Progenitor cell of endocrine pancreas (in vitro differentiated cells): ENCODE measurements around the gene TRPM3. TPM values are rescaled to one million over a fixed set of nuclear protein-coding genes. Genes with fewer than 3 reads are reported as not detected.

Experiments
- DNase-seq: peaks from one replicate; pipeline ENCODE4 v3.0.0; 2021; ENCODE audit warnings: low spot score; ENCODE audit not compliant: unreplicated experiment
- H3K27ac Mint-ChIP-seq: 2 replicates; pipeline ENCODE4 v1.8.0; 2021; ENCODE audit warnings: mild to moderate bottlenecking, moderate library complexity, mixed read lengths
- H3K27me3 Mint-ChIP-seq: 2 replicates; pipeline ENCODE4 v1.8.0; 2021; ENCODE audit warnings: mixed read lengths
- H3K36me3 Mint-ChIP-seq: 2 replicates; pipeline ENCODE4 v1.8.0; 2022; ENCODE audit warnings: mixed read lengths; ENCODE audit not compliant: insufficient read depth
- H3K4me1 Mint-ChIP-seq: 2 replicates; pipeline ENCODE4 v1.8.0; 2021; ENCODE audit warnings: low read depth, mixed read lengths
- H3K4me3 Mint-ChIP-seq: 2 replicates; pipeline ENCODE4 v1.8.0; 2021; ENCODE audit warnings: low read depth, mild to moderate bottlenecking, moderate library complexity, mixed read lengths
- H3K9me3 Mint-ChIP-seq: 2 replicates; pipeline ENCODE4 v1.8.0; 2021; ENCODE audit warnings: low read depth, mixed read lengths
- CTCF ChIP-seq: fragments of 200-600 bp; sonication (generic); IDR thresholded peaks from one replicate; pipeline ENCODE4 v1.5.0; 2021; ENCODE audit warnings: antibody characterized with exemption, mild to moderate bottlenecking; ENCODE audit not compliant: unreplicated experiment
- total RNA-seq: library from RNA; stranded (reverse); gene quantifications from 2 replicates; pipeline ENCODE4 v1.2.1, GENCODE V29; 2021

Gene TRPM3
- total RNA-seq, 1 donor from 2014 or later, result 1.6 TPM

GRCh38 chr9:70683841-70684240 lies 437.6 kb downstream of the TRPM3 start:
- peaks cover 2% of the 10 kb centered on the region for H3K4me1 Mint-ChIP-seq
- H3K36me3 Mint-ChIP-seq, result no peaks in the 10 kb centered on the region
- no peaks in the 10 kb centered on the region for H3K9me3 Mint-ChIP-seq
- H3K27ac Mint-ChIP-seq, result no peak overlapping the region
- H3K27me3 Mint-ChIP-seq, result peaks cover 4% of the 10 kb centered on the region
- TF ChIP-seq CTCF, result no peak
- no peak for DNase-seq
- H3K4me3 Mint-ChIP-seq, result no peak overlapping the region

- H3K9me3 Mint-ChIP-seq, result no peaks in the 10 kb centered on the region
- no peak overlapping the region for H3K4me3 Mint-ChIP-seq
- H3K36me3 Mint-ChIP-seq, result no peaks in the 10 kb centered on the region
- peaks cover 2% of the 10 kb centered on the region for H3K4me1 Mint-ChIP-seq
- TF ChIP-seq CTCF, result no peak
- DNase-seq, result no peak
- no peak overlapping the region for H3K27ac Mint-ChIP-seq
- no peaks in the 10 kb centered on the region for H3K27me3 Mint-ChIP-seq
Observed at GRCh38 chr9:70682298-70682697, 439.1 kb downstream of the TRPM3 start.

DNA sequence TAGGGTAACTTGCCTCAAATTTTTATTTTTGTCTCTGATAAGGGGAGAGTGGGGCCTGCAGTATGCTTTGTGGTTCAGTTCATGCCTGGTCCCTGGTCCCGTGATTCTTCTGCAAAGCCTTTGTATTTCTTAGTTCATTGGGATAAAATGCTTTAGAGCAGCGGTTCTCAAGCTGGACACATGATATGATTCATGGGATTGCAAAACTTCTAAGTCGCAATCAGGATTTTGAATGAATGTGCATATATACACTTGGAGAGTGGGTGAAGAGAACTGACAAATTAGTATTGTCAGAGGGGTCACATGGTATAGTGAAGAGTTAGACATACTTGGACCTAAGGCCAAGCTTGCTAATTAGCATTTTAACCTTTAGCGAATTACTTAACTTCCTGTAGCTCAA lies 441.6 kb downstream of the TRPM3 start:
- TF ChIP-seq CTCF, result no peak
- DNase-seq, result no peak
- Mint-ChIP-seq H3K9me3 (no peaks in the 10 kb centered on the region), H3K4me3 (no peak overlapping the region), H3K36me3 (no peaks in the 10 kb centered on the region), H3K4me1 (peaks cover 2% of the 10 kb centered on the region), H3K27me3 (no peaks in the 10 kb centered on the region), H3K27ac (no peak overlapping the region)

DNA sequence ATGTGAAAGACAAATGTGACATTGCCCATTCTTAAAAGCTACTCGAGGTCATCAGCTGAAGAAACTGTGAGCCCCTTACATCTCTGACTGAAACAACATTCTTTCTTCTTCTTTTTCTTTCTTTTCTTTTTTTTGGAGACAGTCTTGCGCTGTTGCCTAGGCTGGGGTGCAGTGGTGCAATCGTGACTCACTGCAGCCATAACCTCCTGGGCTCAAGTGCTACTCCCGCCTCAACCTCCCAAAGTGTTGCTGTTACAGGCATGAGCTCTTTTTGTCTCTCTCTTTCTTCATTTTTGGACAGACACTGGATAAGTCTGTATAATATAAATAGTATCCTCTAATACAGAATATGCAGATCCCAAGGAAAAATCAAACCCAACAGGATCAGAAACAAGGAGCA lies 443.3 kb downstream of the TRPM3 start:
- H3K4me3 Mint-ChIP-seq, result no peak overlapping the region
- H3K4me1 Mint-ChIP-seq, result peaks cover 2% of the 10 kb centered on the region
- H3K36me3 Mint-ChIP-seq, result no peaks in the 10 kb centered on the region
- TF ChIP-seq CTCF, result no peak
- H3K27me3 Mint-ChIP-seq, result no peaks in the 10 kb centered on the region
- H3K27ac Mint-ChIP-seq, result no peak overlapping the region
- DNase-seq, result no peak
- H3K9me3 Mint-ChIP-seq, result no peaks in the 10 kb centered on the region

DNA sequence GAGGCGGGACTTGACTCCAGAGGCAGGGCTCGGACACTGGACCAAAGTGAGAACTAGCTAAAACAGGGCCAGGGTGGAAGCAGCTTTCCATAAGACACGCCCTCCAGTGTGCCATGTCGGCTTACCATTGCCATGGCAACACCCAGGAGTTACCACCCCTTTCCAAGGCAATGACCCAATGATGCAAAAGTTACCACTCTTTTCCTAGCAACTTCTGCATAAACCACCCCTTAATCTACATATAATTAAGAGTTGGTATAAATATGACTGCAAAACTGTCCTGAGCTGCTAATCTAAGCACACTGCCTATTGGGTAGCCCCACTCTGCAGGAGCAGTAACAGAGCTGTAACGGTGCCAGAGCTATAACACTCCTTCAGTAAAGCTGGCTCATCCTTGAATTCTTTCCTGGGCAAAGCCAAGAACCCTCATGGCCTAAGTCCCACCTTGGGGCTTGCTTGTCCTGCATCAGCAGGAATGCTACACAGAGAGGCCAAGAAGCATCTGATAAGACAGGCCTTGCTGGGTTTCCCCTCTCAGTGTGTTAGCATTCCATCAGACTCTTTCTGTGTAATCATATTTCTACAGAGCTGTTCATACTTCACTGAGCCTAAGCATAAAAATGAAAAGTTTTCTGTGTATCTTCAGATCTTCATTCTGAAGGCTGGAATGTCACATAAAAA lies 444.2 kb downstream of the TRPM3 start:
- no peaks in the 10 kb centered on the region for H3K27me3 Mint-ChIP-seq
- H3K9me3 Mint-ChIP-seq, result no peaks in the 10 kb centered on the region
- TF ChIP-seq CTCF, result no peak
- no peaks in the 10 kb centered on the region for H3K4me1 Mint-ChIP-seq
- H3K27ac Mint-ChIP-seq, result no peak overlapping the region
- H3K4me3 Mint-ChIP-seq, result no peak overlapping the region
- no peaks in the 10 kb centered on the region for H3K36me3 Mint-ChIP-seq
- no peak for DNase-seq
